HL-60 (cell line): ENCODE results near the gene LRRN4CL.
"Not testable (repeated sequence)": the region's sequence is repeated elsewhere in the genome, so short reads cannot be mapped to it uniquely, and the experiment has no call there.

Experiments
- CTCF ChIP-seq: IDR thresholded peaks from one replicate; pipeline ENCODE4 v1.5.1; 2011; ENCODE audit warnings: low read length, control low read depth, inconsistent platforms; ENCODE audit not compliant: insufficient read depth
- GABPA ChIP-seq: IDR thresholded peaks from 2 replicates; pipeline ENCODE4 v1.6.1; 2012; ENCODE audit warnings: low read depth
- POLR2AphosphoS5 ChIP-seq: IDR thresholded peaks from 2 replicates; pipeline ENCODE4 v1.6.1; 2012; ENCODE audit warnings: low read depth
- REST ChIP-seq: IDR thresholded peaks from 2 replicates; pipeline ENCODE4 v1.6.1; 2012; ENCODE audit warnings: low read depth; ENCODE audit not compliant: insufficient replicate concordance

GRCh38 chr11:62703921-62704320 is 14.6 kb upstream of the LRRN4CL start:
- TF ChIP-seq POLR2AphosphoS5, CTCF, REST, GABPA: not testable (repeated sequence)
